ENCODE data around the gene NCOR2. TPM values are rescaled to one million over a fixed set of nuclear protein-coding genes. Genes with fewer than 3 reads are reported as not detected.

NCOR2 gene
- total and polyA plus RNA-seq, 2 of the 8 experiments (the other 6 are each of a cell fraction or from before 2014, with no cell fraction given) = 14.8 to 275 TPM

DNA sequence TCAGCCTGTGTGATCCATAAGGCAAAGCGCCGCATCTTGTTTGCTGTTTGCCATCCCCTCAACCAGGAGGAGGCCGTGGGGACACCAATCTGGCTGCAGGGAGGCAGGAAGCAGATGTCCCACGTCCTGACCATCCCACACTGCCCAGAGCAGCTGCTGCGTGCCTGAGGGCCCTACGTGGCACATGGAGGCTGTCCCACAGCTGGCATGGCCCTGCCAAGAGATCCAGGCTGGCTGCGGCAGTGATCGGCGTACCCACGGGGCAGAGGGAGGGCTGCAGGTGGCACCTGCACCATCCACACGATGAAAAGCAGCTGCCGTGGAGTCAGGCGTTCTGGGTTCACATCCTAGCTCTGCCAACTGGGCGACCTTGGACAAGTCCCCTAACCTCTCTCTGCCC, 42.0 kb downstream of the NCOR2 start (continued):
- TF ChIP-seq, protein P1, sequence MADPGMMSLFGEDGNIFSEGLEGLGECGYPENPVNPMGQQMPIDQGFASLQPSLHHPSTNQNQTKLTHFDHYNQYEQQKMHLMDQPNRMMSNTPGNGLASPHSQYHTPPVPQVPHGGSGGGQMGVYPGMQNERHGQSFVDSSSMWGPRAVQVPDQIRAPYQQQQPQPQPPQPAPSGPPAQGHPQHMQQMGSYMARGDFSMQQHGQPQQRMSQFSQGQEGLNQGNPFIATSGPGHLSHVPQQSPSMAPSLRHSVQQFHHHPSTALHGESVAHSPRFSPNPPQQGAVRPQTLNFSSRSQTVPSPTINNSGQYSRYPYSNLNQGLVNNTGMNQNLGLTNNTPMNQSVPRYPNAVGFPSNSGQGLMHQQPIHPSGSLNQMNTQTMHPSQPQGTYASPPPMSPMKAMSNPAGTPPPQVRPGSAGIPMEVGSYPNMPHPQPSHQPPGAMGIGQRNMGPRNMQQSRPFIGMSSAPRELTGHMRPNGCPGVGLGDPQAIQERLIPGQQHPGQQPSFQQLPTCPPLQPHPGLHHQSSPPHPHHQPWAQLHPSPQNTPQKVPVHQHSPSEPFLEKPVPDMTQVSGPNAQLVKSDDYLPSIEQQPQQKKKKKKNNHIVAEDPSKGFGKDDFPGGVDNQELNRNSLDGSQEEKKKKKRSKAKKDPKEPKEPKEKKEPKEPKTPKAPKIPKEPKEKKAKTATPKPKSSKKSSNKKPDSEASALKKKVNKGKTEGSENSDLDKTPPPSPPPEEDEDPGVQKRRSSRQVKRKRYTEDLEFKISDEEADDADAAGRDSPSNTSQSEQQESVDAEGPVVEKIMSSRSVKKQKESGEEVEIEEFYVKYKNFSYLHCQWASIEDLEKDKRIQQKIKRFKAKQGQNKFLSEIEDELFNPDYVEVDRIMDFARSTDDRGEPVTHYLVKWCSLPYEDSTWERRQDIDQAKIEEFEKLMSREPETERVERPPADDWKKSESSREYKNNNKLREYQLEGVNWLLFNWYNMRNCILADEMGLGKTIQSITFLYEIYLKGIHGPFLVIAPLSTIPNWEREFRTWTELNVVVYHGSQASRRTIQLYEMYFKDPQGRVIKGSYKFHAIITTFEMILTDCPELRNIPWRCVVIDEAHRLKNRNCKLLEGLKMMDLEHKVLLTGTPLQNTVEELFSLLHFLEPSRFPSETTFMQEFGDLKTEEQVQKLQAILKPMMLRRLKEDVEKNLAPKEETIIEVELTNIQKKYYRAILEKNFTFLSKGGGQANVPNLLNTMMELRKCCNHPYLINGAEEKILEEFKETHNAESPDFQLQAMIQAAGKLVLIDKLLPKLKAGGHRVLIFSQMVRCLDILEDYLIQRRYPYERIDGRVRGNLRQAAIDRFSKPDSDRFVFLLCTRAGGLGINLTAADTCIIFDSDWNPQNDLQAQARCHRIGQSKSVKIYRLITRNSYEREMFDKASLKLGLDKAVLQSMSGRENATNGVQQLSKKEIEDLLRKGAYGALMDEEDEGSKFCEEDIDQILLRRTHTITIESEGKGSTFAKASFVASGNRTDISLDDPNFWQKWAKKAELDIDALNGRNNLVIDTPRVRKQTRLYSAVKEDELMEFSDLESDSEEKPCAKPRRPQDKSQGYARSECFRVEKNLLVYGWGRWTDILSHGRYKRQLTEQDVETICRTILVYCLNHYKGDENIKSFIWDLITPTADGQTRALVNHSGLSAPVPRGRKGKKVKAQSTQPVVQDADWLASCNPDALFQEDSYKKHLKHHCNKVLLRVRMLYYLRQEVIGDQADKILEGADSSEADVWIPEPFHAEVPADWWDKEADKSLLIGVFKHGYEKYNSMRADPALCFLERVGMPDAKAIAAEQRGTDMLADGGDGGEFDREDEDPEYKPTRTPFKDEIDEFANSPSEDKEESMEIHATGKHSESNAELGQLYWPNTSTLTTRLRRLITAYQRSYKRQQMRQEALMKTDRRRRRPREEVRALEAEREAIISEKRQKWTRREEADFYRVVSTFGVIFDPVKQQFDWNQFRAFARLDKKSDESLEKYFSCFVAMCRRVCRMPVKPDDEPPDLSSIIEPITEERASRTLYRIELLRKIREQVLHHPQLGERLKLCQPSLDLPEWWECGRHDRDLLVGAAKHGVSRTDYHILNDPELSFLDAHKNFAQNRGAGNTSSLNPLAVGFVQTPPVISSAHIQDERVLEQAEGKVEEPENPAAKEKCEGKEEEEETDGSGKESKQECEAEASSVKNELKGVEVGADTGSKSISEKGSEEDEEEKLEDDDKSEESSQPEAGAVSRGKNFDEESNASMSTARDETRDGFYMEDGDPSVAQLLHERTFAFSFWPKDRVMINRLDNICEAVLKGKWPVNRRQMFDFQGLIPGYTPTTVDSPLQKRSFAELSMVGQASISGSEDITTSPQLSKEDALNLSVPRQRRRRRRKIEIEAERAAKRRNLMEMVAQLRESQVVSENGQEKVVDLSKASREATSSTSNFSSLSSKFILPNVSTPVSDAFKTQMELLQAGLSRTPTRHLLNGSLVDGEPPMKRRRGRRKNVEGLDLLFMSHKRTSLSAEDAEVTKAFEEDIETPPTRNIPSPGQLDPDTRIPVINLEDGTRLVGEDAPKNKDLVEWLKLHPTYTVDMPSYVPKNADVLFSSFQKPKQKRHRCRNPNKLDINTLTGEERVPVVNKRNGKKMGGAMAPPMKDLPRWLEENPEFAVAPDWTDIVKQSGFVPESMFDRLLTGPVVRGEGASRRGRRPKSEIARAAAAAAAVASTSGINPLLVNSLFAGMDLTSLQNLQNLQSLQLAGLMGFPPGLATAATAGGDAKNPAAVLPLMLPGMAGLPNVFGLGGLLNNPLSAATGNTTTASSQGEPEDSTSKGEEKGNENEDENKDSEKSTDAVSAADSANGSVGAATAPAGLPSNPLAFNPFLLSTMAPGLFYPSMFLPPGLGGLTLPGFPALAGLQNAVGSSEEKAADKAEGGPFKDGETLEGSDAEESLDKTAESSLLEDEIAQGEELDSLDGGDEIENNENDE (IDR thresholded peaks at IDR 0.05; ENCODE audit: insufficient replicate concordance, low read length) = no peak
- TF ChIP-seq SUZ12 (IDR thresholded peaks at IDR 0.05; ENCODE audit: low read length) (no peak), SP1 (IDR thresholded peaks at IDR 0.05; ENCODE audit: low read depth, low read length) (no peak), RAD21 (IDR thresholded peaks at IDR 0.05 in 1 of 2, conservative IDR thresholded peaks at IDR 0.05 in 1 of 2; ENCODE audit: low read depth in 2 of 2, low read length in 2 of 2) (no peak)

Measured in H1 (cell line).